ENCODE results near the gene KDM5C.

GRCh38 chrX:53247928-53248327 lies 22.9 kb upstream of the KDM5C start:
- TF ChIP-seq POLR2A (IDR thresholded peaks at IDR 0.05): no peak
- TF ChIP-seq, protein P1, sequence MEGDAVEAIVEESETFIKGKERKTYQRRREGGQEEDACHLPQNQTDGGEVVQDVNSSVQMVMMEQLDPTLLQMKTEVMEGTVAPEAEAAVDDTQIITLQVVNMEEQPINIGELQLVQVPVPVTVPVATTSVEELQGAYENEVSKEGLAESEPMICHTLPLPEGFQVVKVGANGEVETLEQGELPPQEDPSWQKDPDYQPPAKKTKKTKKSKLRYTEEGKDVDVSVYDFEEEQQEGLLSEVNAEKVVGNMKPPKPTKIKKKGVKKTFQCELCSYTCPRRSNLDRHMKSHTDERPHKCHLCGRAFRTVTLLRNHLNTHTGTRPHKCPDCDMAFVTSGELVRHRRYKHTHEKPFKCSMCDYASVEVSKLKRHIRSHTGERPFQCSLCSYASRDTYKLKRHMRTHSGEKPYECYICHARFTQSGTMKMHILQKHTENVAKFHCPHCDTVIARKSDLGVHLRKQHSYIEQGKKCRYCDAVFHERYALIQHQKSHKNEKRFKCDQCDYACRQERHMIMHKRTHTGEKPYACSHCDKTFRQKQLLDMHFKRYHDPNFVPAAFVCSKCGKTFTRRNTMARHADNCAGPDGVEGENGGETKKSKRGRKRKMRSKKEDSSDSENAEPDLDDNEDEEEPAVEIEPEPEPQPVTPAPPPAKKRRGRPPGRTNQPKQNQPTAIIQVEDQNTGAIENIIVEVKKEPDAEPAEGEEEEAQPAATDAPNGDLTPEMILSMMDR (IDR thresholded peaks at IDR 0.05): no peak

Measured in body of pancreas (tissue), 4 donors.